ENCODE measurements around the gene ROR1.

Gene ROR1

GRCh38 chr1:63833363-63834119, 59.7 kb downstream of the ROR1 start:
- intact Hi-C loops (cut with DNase I), result no loop called here

GRCh38 chr1:63835128-63835527, 61.3 kb downstream of the ROR1 start:
- DNase-seq, result no peak
- intact Hi-C loops (cut with DNase I), result no loop called here

More at GRCh38 chr1:63833363-63834119, 59.7 kb downstream of the ROR1 start:
- no peak for DNase-seq

- intact Hi-C loops (cut with DNase I), result no loop called here
- no peak for DNase-seq
Observed at GRCh38 chr1:63836374-63836773, 62.6 kb downstream of the ROR1 start.

- DNase-seq, result no peak
- intact Hi-C loops (cut with DNase I), result no loop called here
Observed at GRCh38 chr1:63836830-63837229, 63.0 kb downstream of the ROR1 start.

GRCh38 chr1:63843010-63843409, 69.2 kb downstream of the ROR1 start:
- peak in 19 of 42 donors; percentile 16 to 79 (median 45) for DNase-seq
- intact Hi-C loops (cut with DNase I), result no loop called here

GRCh38 chr1:63843884-63844283, 70.1 kb downstream of the ROR1 start:
- intact Hi-C loops (cut with DNase I), result no loop called here
- DNase-seq, result peak in 1 of 42 donors; percentile 9

- no peak for DNase-seq
- intact Hi-C loops (cut with DNase I), result no loop called here
Observed at GRCh38 chr1:63845346-63845745, 71.5 kb downstream of the ROR1 start.

- intact Hi-C loops (cut with DNase I), result no loop called here
- DNase-seq, result peak in 21 of 42 donors; percentile 9 to 75 (median 43)
Observed at GRCh38 chr1:63847308-63847910, 73.6 kb downstream of the ROR1 start.

- intact Hi-C loops (cut with DNase I), result no loop called here
- no peak for DNase-seq
Observed at GRCh38 chr1:63848733-63849132, 74.9 kb downstream of the ROR1 start.

- no peak for DNase-seq
- intact Hi-C loops (cut with DNase I), result no loop called here
Observed at GRCh38 chr1:63849149-63849548, 75.3 kb downstream of the ROR1 start.

- intact Hi-C loops (cut with DNase I), result no loop called here
- DNase-seq, result no peak
Observed at GRCh38 chr1:63854091-63854490, 80.3 kb downstream of the ROR1 start.

- no peak for DNase-seq
- intact Hi-C loops (cut with DNase I), result no loop called here
Observed at GRCh38 chr1:63855942-63856341, 82.1 kb downstream of the ROR1 start.

- intact Hi-C loops (cut with DNase I), result no loop called here
- no peak for DNase-seq
Observed at GRCh38 chr1:63856924-63857323, 83.1 kb downstream of the ROR1 start.

- intact Hi-C loops (cut with DNase I), result no loop called here
- DNase-seq, result no peak
Observed at GRCh38 chr1:63857478-63857877, 83.7 kb downstream of the ROR1 start.

- no peak for DNase-seq
Observed at GRCh38 chr1:63858153-63858552, 84.3 kb downstream of the ROR1 start.

GRCh38 chr1:63859480-63860275, 85.9 kb downstream of the ROR1 start:
- no peak for DNase-seq
- intact Hi-C loops (cut with DNase I), result no loop called here

More at GRCh38 chr1:63858153-63858552, 84.3 kb downstream of the ROR1 start:
- intact Hi-C loops (cut with DNase I), result no loop called here

- intact Hi-C loops (cut with DNase I), result no loop called here
- DNase-seq, result no peak
Observed at GRCh38 chr1:63861052-63861691, 87.4 kb downstream of the ROR1 start.

GRCh38 chr1:63863145-63863544, 89.3 kb downstream of the ROR1 start:
- intact Hi-C loops (cut with DNase I), result no loop called here
- DNase-seq, result no peak

- intact Hi-C loops (cut with DNase I), result no loop called here
- DNase-seq, result no peak
Observed at GRCh38 chr1:63864224-63864641, 90.4 kb downstream of the ROR1 start.

GRCh38 chr1:63865561-63865960, 91.7 kb downstream of the ROR1 start:
- DNase-seq, result no peak

More at GRCh38 chr1:63865561-63865960, 91.7 kb downstream of the ROR1 start:
- intact Hi-C loops (cut with DNase I), result no loop called here

All from head of caudate nucleus (tissue), 42 donors.